ENCODE results near the gene AUTS2. TPM values are rescaled to one million over a fixed set of nuclear protein-coding genes. Genes with fewer than 3 reads are reported as not detected.

AUTS2 gene
- polyA plus RNA-seq, 3 donors = 0.08 to 0.35 TPM; not detected in 1

- Histone ChIP-seq H3K9me3 (replicated peaks in 1 of 2; ENCODE audit: control insufficient read depth in 1 of 2, insufficient read depth in 1 of 2, low read length in 2 of 2) (no peaks in the 10 kb centered on the region), H4K20me1 (ENCODE audit: insufficient read depth, low read length) (no peaks in the 10 kb centered on the region), H3K27me3 (ENCODE audit: control insufficient read depth in 2 of 2, insufficient read depth in 2 of 2, low read length in 2 of 2) (no peaks in the 10 kb centered on the region), H3K4me1 (ENCODE audit: control insufficient read depth in 1 of 2, insufficient read depth in 2 of 2, low read length in 2 of 2) (no peaks in the 10 kb centered on the region), H3K79me2 (ENCODE audit: insufficient read depth, low read length) (no peaks in the 10 kb centered on the region), H3K36me3 (replicated peaks in 1 of 2; ENCODE audit: control insufficient read depth in 1 of 2, insufficient read depth in 2 of 2, low read length in 2 of 2) (no peaks in the 10 kb centered on the region), H3K27ac (ENCODE audit: low read depth in 1 of 2, low read length in 2 of 2) (no peak overlapping the region), H2AFZ (ENCODE audit: insufficient read depth, low read depth, low read length, poor library complexity, severe bottlenecking) (no peak overlapping the region), H3K9ac (ENCODE audit: insufficient read depth, low read length, poor library complexity, severe bottlenecking) (no peak overlapping the region), H3K4me2 (replicated peaks; ENCODE audit: extremely low read depth, low read length, poor library complexity, severe bottlenecking) (no peak overlapping the region), H3K4me3 (replicated peaks in 1 of 3; ENCODE audit: low read depth in 2 of 3, low read length in 3 of 3) (no peak overlapping the region)
- no peak for TF ChIP-seq CTCF (IDR thresholded peaks at IDR 0.05)
- 100% methylated on average over 1 of the region's 3 CpGs for WGBS (ENCODE audit: insufficient coverage)
- intact Hi-C loops (cut with micrococcal nuclease) = no loop called here
- H3K4me1 Mint-ChIP-seq = peaks cover 3% of the 10 kb centered on the region
- H3K27me3 Mint-ChIP-seq (ENCODE audit: low read depth in 3 of 3) = no peaks in the 10 kb centered on the region
- DNase-seq = no peak
- no peaks in the 10 kb centered on the region for H3K36me3 Mint-ChIP-seq
- H3K9me3 Mint-ChIP-seq = no peaks in the 10 kb centered on the region
- no peak overlapping the region for H3K4me3 Mint-ChIP-seq
- H3K27ac Mint-ChIP-seq = no peak overlapping the region
Observed at GRCh38 chr7:69622960-69623359, 24.7 kb downstream of the AUTS2 start.

DNA sequence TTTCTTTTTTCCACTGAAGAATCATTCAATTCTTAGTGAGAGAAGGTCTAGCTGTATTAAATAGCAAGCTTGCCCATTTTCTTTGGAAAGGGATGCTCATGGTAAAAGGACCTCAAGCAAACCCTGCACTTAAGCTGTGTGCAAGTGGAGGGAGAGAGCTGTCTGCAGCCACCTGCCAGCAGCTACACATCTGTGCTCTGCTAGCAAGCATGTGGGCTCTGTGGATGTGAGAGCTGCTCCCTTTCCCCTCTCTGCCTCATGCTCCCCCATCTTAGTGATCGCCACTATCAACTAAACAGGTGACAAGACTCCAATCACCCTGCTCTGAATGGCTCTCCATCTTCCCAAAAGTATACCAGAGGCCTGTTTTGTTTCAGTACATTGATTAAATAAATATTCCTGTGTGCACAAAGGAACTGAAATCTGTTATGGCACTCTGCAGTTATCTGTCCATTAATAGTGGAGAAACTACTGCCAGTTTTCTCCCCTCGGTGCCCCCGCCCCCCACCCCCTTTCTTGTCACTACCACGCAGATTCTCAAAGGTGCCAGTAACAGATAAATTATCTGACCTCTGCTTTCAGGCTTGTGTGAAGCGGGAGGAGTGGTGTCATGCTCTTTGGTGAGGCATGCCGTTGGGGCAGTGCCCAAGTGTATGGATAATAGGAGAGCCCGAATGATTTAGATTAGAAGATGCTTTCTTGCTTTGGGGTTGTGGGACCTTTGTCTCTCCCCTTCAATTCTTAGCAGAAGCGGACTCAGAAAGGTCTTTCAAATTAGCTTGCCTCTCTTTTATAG is 26.4 kb downstream of the AUTS2 start:
- Histone ChIP-seq H3K4me3 (replicated peaks in 1 of 3; ENCODE audit: low read depth in 2 of 3, low read length in 3 of 3) (no peak overlapping the region), H2AFZ (ENCODE audit: insufficient read depth, low read depth, low read length, poor library complexity, severe bottlenecking) (no peak overlapping the region), H4K20me1 (ENCODE audit: insufficient read depth, low read length) (no peaks in the 10 kb centered on the region), H3K9me3 (replicated peaks in 1 of 2; ENCODE audit: control insufficient read depth in 1 of 2, insufficient read depth in 1 of 2, low read length in 2 of 2) (no peaks in the 10 kb centered on the region), H3K36me3 (replicated peaks in 1 of 2; ENCODE audit: control insufficient read depth in 1 of 2, insufficient read depth in 2 of 2, low read length in 2 of 2) (no peaks in the 10 kb centered on the region), H3K79me2 (ENCODE audit: insufficient read depth, low read length) (no peaks in the 10 kb centered on the region), H3K4me2 (replicated peaks; ENCODE audit: extremely low read depth, low read length, poor library complexity, severe bottlenecking) (no peak overlapping the region), H3K27ac (ENCODE audit: low read depth in 1 of 2, low read length in 2 of 2) (no peak overlapping the region), H3K27me3 (ENCODE audit: control insufficient read depth in 2 of 2, insufficient read depth in 2 of 2, low read length in 2 of 2) (no peaks in the 10 kb centered on the region), H3K9ac (ENCODE audit: insufficient read depth, low read length, poor library complexity, severe bottlenecking) (no peak overlapping the region), H3K4me1 (ENCODE audit: control insufficient read depth in 1 of 2, insufficient read depth in 2 of 2, low read length in 2 of 2) (peaks cover 4 to 5% of the 10 kb centered on the region in 2 donors)
- H3K27ac Mint-ChIP-seq = no peak overlapping the region
- no peaks in the 10 kb centered on the region for H3K9me3 Mint-ChIP-seq
- no peaks in the 10 kb centered on the region for H3K27me3 Mint-ChIP-seq (ENCODE audit: low read depth in 3 of 3)
- TF ChIP-seq CTCF (IDR thresholded peaks at IDR 0.05) = no peak
- intact Hi-C loops (cut with micrococcal nuclease) = no loop called here
- no peak for DNase-seq
- no peaks in the 10 kb centered on the region for H3K36me3 Mint-ChIP-seq
- no peak overlapping the region for H3K4me3 Mint-ChIP-seq
- 83% methylated on average over 3 of the region's 8 CpGs for WGBS (ENCODE audit: insufficient coverage)
- H3K4me1 Mint-ChIP-seq = peaks cover 10% of the 10 kb centered on the region

Measured in CD14-positive monocyte (primary cell).